NCI-H1092 (cell line): ENCODE results near the gene CSNK1G1.
"Not testable (repeated sequence)": the region's sequence is repeated elsewhere in the genome, so short reads cannot be mapped to it uniquely, and the experiment has no call there.

Source experiments
- DNase-seq: peaks from one replicate; lab custom pipeline; 2025; lab: John Stamatoyannopoulos, UW

Gene CSNK1G1

DNA sequence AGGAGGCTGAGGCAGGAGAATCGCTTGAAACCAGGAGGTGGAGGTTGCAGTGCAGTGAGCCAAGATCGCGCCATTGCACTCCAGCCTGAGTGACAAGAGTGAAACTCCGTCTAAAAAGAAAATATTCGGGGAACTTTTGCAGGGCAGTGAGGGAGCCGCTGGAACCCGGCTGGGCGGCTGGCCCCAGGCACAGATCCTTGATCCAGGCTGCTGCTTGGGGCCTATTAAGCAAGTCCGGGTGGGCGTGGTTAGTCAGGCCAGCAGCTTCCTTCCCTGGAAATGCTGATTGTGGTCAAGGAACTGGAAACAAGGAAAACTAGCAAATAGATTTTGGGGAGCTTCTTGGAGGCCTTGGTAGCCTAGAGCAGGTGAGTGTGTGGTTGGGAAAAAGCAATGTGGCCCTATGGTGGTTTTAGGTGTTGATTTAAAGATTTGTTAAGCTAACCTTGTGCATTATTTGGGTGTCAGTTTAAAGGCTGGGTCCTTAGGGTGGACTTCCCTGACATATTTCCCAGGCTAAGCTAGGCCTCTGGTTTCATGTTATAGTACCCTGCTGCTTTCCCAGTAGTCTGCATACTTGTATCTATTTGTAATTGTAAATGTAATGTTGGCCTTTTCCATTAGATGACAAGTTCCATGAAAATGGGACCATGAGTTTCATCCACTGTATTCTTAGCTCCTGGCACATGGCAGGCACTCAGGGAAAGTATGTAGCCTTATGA lies 222.2 kb downstream of the CSNK1G1 start:
- no peak for DNase-seq

DNA sequence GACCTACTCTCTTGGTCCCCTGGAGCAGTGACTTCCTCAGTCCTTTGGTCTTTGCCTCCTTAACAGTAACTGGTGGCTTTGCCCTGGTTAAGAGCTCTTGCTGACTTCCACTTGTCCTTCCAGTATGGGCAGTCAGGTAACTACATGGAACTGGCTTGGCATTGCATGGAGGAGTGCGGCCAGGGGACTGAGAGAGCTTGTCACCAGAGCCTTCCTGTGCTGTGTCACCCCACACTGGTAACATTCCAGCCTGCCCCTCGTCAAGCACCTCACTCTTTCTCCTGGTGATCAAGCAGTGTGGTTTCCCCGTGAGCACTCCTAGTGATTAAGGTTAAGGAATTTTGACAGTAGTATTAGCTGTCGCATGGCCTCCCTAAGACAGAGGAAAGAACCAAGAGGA lies 223.8 kb downstream of the CSNK1G1 start:
- no peak for DNase-seq

DNA sequence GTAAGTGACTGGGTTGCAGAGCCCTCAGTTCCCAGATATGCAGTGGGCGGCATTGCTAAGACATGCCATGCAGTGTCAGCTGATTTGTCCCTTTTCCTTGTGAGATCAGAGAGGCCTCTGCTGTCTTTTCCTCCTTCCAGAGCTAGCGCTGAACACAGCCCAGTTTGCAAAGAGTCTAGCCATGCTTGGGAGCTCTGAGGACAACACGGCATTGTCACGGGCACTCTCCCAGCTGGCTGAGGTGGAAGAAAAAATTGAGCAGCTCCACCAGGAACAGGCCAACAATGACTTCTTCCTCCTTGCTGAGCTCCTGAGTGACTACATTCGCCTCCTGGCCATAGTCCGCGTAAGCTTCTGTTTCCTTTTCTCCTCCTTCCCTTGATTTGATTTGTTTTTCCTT lies 224.4 kb downstream of the CSNK1G1 start:
- DNase-seq: no peak

DNA sequence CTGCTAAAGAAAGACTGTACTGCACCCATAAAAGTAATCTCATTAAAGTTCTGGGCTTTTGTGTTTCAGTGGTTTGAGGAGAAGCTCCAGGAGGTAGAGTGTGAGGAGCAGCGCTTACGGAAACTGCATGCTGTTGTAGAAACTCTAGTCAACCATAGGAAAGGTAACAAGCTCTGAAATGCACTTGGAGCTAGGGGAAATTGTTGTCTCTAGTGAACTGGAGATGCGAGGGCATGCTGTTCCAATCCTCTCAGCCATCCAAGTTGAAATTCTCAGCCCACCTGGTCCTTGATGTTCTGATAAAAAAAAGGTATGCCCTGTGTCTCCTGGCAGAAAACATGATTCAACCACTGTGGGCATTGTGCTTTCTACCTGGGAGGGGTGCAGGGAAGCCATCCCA lies 225.8 kb downstream of the CSNK1G1 start:
- DNase-seq: no peak

DNA sequence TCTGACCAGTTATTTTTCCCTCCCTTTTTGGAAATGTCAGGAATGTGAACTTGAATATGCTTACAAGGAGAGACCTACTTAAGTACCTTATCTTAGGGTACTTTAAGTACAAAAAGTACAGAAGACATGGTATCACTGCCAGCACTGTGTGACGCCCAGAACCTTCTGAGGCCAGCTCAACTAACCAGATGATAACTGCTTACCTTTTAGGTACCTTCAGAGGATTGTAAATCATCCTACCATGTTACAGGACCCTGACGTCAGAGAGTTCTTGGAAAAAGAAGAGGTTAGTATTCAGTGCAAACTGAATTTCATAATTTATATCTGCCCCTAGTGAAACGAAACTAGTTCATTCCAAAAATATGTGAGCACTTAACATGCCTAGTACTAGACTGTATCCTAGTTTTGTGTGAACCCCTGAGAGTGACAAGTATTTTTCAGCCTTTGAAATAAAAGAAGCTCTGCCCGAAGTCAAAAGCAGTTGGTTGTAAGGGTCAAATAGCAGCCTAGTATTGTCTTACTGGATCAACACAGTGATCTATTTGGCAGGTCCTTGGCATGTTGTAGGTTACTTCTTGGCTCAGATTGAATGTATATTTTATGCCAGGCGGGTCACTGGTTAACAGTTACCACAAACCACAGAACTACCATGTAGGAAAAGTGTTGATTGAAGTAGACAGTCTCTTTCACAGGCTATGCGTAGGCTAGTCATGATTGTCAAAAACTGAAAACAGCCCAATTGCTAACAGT lies 228.3 kb downstream of the CSNK1G1 start:
- no peak for DNase-seq

DNA sequence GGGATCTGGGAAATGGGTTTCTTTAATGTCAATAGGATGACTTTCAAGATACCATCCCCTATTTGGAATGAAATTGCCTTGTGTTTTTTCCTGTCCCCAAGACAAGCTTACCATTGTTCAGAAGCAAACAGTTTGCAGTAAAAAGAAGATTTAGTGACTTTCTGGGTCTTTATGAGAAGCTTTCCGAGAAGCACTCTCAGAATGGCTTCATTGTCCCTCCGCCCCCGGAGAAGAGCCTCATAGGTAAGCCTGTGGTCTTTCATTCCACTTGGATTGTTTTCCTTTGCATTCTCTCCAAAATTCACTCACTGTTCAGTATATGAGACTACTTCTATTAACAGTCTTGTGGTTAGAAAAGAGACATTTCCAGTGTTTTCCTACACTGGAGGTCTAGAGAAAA lies 230.0 kb downstream of the CSNK1G1 start:
- DNase-seq: no peak

DNA sequence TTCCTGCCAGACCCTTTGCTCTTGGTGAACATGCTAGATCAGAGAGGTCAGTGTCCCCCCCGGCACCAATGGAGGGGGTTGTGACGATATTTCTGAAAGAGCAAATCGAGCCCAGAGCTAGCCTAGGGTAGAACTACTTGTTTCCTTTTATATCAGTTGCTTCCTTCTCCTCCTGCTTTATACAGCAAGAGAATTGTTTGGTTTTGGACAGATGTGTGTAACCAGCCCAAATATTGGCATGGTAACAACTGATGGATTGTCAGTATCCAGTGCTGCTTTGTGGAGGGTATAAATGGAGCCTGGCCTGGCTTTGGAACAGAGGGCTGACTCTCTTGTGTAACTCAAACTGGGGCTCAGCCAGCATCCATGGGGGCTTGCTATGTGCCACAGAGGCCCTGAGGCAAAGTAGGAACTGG lies 233.0 kb downstream of the CSNK1G1 start:
- no peak for DNase-seq

DNA sequence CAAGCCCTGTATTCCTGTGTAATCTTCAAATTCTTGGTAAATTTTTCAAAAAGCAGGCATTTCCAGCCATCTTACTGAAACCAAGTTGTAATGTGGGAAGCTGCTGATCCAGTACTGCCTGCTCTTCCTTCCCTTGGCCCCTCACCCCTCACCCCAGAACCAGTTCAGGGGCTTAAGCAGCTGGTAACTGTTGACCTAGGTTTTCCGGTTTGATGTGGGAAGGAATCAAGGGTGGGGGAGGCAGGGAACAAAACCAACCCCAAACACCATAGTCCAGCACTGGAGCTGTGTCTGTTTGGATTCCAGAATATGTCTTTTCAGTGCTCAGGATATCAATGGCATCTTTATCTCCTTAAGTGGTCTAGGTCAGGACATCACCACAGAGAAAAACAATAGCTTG lies 233.5 kb downstream of the CSNK1G1 start:
- no peak for DNase-seq

DNA sequence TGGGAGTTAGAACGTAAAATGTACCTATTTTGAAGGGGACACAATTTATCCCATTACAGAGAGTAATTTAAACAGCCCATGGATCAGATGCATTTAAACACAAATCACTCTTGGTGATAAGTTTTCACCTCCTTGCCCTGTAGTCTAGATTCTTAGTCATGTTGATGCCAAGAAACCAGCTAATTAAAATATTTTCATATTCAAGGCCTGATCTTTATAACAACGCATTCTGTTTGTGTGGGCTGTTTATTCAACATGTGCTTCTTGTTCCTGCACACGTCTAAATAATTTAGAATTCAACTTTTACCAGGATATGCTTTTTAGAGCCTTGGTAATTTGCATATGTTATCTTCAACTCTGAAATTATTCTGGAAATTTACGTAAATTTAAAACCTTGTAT lies 234.4 kb downstream of the CSNK1G1 start:
- no peak for DNase-seq

DNA sequence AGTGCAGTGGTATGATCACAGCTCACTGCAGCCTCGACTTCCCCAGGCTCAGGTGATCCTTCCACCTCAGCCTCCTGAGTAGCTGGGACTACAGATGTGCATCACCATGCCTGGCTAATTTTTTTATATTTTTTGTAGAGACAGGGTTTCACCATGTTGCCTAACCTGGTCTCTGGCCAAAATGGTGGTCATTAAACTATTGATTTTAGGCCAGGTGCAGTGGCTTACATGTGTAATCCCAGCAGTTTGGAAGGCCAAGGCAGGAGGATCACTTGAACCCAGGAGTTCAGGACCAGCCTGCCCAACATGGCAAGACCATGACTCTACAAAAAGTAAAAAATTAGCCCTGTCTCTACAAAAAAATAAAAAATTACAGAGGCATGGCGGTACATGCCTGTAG lies 235.7 kb downstream of the CSNK1G1 start:
- DNase-seq: not testable (repeated sequence)

DNA sequence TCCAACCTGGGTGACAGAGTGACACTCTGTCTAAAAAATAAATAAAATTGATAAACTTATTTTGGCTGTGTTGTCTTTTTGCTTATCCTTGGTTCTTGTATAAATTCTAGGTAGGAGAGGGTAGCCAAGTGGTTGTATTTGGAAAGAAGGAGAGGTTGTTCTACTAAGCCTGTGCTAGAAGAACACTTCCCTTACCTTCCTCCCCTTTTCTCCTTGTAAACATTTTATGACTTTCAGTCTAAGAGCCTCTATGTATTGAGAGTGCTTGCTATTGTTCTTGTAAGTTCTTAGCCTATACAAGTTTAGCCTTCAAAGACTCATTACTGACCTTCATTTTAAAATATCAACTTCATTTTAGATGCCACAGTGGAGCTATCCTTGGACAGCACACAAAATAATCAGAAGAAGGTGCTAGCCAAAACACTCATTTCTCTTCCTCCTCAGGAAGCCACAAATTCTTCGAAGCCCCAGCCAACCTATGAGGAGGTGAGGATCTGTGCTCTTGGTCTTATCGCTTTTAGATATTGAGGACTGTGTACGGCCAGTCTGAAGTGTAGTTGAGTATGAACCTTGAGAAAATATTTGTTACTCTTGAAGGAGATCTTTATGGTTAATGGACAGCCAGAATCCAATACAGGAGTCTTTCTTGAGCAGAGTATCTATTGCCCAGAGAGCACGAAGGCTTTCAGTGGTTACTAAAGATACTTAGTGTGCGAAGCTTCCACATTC lies 238.1 kb downstream of the CSNK1G1 start:
- DNase-seq: no peak
